GM18520 (cell line): Measurements from ENCODE around the gene SETD7.

Experiments
- ATAC-seq: cut with Tn5 transposase; IDR thresholded peaks from one replicate; pipeline ENCODE4 v1.9.1; 2021; ENCODE audit not compliant: unreplicated experiment

SETD7 gene

DNA sequence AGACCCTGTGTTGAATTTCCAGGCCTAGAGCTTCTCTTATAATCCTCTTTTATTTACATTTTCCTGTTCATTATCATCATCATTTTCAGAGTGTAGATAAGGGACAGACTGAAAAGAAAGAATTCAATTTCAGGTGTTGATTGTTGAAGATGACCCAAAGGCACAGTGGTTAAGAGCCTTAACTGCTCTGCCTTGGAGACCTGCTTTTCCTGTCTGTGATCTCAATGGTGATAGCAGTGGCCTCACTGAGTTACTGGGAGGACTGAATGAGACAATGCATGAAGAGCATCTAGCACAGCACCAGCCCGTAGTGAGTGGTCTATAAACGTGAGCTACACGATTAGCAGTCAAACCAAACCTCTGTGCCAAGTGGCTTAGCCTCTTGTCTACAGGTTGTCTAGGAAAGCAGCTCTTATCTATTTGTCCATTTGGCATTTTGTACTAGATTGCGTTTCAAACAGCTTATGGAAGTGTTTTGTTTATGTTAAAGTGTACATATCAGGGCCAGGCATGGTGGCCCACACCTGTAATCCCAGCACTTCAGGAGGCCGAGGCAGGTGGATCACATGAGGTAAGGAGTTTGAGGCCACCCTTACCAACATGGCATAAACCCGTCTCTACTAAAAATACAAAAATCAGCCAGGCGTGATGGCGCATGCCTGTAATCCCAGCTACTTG, 41.5 kb downstream of the SETD7 start:
- no peak for ATAC-seq

DNA sequence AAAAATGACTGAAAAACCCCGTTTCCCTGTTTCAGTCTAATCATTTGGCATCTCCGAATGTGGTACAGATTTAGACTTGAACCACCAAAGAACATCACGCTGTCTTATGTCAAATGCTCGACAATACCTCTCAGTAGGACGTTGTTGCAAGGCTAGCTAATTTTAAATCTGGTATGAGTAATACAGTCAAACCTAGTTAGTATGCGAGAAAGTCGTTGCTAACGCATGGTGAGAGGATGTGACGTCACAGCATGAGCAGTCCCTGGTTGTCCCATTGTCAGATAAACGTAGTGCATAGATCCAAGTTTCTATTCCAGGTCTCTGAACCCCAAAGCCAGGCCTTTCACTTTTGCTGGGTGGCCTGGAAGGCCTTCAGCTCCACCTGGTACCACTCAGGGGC, 44.7 kb downstream of the SETD7 start:
- no peak for ATAC-seq

GRCh38 chr4:139509727-139510410, 46.1 kb downstream of the SETD7 start:
- ATAC-seq: no peak

GRCh38 chr4:139508581-139509237, 47.3 kb downstream of the SETD7 start:
- ATAC-seq: no peak

- no peak for ATAC-seq
These were observed 49.2 kb downstream of the SETD7 start for GRCh38 chr4:139506774-139507173.

- no peak for ATAC-seq
These were observed 52.3 kb downstream of the SETD7 start for GRCh38 chr4:139503622-139504166.

DNA sequence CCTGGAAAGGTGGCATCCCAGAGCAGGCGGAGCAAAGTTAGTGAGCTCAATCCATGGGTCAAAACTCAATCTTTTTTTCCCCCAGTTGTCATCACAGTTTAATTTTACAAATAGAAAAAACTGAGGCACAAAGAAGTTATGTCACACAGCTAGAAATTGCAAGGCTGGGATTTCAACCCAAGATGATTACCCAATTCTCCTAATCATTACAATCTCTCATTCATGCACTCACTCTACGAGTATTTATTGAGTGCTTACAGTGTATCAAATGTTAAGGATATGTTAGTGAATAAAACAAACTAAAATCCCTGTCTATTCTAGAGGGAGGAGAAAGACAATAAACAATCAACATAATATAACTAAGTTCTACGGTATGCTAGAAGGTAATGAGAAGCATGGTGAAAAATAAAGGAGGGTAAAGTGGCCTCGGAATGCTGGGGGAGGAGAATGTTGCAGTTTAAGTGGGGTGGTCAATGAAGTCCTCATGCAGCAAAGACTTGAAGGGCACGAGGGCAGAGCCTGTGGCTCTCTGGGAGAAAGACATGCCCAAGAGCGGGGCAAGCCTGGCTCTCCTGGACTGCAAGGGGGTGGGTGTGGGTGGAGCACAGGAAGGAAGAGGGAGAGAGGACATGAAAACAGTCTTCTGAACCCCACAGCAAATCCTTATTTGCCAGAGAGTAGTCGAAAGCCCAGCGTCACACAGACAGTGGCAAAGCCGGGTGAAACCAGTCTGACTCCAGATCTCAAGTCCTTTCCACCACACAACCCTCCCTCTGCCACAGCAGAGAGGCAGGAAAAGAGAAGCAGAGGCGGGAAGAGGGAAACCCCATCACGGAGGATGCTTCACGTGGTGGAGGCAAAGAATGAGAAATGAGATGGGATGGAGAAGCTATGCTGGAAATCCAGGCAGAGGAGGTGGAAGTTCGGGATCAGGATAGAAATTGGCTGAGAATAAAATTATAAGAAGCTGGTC, 53.8 kb downstream of the SETD7 start:
- ATAC-seq: no peak

DNA sequence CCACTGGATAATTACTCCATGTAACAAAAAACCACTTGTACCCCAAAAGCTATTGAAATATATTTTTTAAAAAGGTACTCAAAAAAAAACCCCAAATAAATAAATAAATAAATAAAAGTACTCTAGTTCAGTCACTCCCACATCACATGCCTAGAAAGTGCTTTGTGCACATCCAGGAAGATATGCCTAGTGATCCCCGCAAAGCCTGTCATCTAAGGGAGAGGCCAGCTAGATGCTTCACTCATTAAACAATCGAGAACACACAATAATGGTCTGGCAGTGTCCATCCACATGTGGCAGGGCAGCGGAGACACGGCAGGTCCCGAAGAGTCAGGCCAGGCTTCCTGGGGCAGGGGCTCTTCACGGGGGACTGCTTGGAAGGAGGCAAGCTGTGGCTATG, 54.5 kb downstream of the SETD7 start:
- ATAC-seq: no peak

GRCh38 chr4:139501117-139501516, 54.9 kb downstream of the SETD7 start:
- ATAC-seq: no peak

DNA sequence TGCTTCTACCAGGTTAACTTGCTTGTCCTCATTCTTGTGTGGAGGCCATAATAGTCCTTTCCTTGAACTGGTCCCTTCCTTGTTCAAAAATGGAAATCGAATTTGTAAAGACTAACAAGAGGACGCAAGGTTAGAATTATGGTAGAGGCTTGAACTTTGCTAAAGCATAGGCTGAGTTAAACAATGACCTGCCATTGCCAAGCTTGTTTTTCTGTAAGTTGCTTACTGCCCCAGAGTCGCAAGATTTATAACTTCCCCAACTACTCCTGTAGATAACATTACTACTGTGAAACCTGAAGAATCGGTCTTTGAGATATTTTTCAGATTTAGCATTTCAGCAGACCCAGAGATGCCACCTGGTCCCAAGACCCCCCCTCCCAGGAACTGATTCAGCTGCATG, 56.8 kb downstream of the SETD7 start:
- ATAC-seq: no peak

- no peak for ATAC-seq
These were observed 62.8 kb downstream of the SETD7 start for GRCh38 chr4:139493176-139493575.

DNA sequence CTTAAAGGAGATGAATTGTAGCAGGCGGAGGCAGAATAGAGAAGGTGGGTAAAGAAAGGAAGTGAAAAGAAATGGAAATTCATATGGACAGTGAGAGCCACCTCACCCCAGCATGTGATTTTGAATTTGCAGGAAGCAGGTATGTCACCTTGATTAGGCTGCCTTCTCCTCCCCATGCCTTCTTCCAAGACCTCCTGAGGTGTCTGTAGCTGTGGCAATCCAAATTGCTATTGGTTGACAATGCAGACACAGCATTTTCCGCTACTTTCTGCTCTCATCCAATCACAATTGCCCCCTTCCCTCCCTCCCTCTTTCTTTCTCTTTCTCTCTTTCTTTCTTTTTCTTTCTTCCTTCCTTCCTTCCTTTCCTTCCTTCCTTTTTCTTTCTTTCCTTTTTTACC, 63.6 kb downstream of the SETD7 start:
- ATAC-seq: no peak

DNA sequence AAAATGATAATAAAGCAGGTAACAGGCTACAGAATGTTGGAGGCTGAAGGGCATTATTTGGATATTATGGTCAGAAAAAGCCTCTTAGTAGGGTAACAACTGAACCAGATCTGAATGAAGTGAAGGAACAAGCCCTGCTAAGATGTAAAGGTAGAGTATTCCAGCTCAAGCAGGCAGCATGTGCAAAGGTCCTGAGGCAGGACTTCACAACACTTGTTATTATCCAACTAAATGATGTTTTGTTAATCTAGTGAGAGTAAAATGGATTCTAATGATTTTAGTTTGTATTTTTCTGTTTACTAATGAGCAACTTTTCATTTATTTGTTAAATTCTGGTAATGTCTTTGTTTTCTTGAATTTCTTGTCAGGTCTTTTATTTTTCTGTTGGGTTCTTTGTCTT, 66.4 kb downstream of the SETD7 start:
- ATAC-seq: no peak

GRCh38 chr4:139488442-139488841, 67.6 kb downstream of the SETD7 start:
- ATAC-seq: no peak

DNA sequence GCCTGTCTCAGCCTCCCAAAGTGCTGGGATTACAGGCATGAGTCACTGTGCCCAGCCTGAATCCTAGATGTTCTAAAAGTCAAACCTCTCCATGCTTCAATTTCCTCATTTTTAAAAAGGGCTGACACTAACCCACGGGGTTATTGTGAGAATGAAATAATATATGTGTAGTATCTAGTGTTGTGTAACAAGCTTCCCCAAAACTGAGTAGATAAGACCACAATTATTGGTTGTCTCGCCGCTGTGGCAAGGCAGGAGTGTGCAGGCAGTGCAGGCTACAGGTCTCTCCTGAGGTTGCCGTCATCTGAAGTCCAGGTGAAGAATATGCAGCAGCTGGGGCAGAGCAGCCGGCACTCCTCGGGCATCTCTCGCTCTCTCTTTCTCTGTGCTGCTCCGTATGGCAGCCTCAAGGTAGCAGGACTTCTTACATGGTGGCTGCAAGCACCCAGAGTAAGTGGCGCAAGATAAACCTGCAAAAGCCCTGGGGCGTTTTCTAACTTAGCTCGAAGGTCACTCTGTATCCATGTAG, 71.2 kb downstream of the SETD7 start:
- ATAC-seq: no peak

GRCh38 chr4:139483000-139483399, 73.0 kb downstream of the SETD7 start:
- ATAC-seq: no peak

DNA sequence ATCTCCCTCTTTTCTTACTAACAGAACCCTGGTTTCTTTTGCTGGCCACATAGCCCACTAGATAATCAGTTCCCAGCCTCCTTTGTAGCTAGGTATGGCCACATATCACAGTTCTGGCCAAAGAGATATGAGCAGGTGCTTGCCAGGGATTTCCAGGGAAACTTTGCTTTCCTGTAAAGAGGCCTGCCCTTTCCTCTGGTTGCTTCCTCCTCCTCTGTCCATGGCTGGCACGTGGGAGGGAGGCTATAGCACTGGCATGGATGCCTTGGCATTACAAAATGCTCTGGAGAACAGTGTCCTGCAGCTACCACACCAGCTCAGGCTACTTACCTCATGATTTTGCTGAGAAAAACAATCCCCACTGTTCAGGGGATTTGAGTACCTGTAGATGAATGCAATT, 74.6 kb downstream of the SETD7 start:
- no peak for ATAC-seq

- no peak for ATAC-seq
These were observed 79.7 kb downstream of the SETD7 start for GRCh38 chr4:139476363-139476762.

GRCh38 chr4:139472852-139473251, 83.2 kb downstream of the SETD7 start:
- no peak for ATAC-seq

GRCh38 chr4:139470997-139471665, 84.9 kb downstream of the SETD7 start:
- ATAC-seq: no peak
